ENCODE data around the gene SNCB.

SNCB gene

DNA sequence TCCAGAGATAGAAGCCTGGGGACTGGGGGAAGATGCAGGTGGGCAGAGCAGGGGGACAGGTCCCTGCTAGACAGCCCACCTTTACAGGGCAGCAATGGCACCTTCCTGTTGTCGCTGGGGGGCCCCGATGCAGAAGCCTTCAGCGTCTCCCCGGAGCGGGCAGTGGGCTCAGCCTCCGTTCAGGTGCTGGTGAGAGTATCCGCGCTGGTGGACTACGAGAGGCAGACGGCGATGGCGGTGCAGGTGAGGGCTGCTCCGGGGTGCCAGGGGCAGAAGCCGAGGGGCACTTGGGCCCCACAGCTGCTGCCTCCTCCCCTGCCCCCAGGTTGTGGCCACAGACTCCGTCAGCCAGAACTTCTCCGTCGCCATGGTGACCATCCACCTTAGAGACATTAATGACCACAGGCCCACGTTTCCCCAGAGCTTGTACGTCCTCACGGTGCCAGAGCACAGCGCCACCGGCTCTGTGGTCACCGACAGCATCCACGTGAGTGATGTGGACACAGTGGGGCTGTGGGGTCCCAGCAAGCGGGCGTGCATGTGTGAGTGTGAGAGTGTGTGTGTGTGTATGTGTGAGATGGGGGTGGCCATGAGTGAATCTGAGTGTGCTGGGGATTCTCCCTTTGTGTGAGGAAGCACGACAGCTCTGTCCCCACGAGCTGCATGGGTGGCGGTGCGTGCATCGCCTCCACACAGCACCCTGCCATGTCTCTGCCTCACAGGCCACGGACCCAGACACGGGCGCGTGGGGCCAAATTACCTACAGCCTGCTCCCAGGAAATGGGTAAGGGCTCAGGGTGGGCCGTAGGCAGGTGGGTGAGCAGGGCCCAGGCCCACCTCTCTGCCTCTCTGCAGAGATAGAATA is 52.8 kb downstream of the SNCB start:
- DNase-seq (ENCODE audit: low spot score), result no peak
- TF ChIP-seq, protein P1, sequence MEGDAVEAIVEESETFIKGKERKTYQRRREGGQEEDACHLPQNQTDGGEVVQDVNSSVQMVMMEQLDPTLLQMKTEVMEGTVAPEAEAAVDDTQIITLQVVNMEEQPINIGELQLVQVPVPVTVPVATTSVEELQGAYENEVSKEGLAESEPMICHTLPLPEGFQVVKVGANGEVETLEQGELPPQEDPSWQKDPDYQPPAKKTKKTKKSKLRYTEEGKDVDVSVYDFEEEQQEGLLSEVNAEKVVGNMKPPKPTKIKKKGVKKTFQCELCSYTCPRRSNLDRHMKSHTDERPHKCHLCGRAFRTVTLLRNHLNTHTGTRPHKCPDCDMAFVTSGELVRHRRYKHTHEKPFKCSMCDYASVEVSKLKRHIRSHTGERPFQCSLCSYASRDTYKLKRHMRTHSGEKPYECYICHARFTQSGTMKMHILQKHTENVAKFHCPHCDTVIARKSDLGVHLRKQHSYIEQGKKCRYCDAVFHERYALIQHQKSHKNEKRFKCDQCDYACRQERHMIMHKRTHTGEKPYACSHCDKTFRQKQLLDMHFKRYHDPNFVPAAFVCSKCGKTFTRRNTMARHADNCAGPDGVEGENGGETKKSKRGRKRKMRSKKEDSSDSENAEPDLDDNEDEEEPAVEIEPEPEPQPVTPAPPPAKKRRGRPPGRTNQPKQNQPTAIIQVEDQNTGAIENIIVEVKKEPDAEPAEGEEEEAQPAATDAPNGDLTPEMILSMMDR (IDR thresholded peaks at IDR 0.05; ENCODE audit: extremely low read depth, missing control alignments), result no peak

DNA sequence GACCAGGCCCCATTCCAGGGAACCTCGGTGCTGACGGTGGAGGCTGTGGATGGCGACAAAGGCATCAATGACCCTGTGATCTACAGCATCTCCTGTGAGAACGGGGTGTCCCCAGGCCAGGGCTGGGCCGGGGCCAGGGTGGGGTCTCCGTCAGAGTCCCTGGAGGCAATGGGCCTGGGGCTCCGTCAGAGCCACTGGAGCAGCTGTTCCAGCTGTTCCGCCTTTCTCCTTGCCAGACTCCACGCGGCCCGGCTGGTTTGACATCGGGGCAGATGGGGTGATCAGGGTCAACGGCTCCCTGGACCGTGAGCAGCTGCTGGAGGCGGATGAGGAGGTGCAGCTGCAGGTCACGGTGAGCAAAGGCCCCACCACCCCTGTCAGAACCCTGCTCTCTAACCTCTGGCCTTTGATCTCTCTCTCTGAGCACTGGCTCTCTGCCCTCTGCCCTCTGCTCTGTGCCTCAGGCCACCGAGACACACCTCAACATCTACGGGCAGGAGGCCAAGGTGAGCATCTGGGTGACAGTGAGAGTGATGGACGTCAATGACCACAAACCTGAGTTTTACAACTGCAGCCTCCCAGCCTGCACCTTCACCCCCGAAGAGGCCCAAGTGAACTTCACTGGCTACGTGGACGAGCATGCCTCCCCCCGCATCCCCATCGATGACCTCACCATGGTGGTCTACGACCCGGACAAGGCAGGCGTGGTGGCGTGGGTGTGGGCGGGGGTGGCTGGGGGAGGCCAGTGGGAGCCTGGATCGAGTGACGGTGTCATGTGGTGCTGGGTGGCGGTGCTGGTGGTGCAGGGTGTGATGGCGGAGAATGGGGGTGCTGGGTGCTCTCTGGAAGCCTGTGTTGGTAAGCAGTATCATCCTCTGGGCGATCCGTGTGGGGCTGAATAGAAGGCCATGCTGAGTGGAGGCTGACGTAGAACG is 54.6 kb downstream of the SNCB start:
- TF ChIP-seq, protein P1 (IDR thresholded peaks at IDR 0.05; ENCODE audit: extremely low read depth, missing control alignments), result no peak
- DNase-seq (ENCODE audit: low spot score), result no peak

DNA sequence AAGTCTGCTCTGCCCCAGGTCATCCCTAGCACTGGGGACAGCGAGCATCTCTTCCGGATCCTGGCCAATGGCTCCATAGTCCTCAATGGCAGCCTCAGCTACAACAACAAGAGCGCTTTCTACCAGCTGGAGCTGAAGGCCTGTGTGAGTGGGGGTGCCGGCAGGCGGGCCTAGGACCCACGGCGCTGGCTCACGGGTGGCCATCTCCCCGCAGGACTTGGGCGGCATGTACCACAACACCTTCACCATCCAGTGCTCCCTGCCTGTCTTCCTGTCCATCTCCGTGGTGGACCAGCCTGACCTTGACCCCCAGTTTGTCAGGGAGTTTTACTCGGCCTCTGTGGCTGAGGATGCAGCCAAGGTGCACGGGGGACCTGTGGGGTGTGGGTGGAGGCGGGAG is 55.3 kb downstream of the SNCB start:
- TF ChIP-seq, protein P1 (IDR thresholded peaks at IDR 0.05; ENCODE audit: extremely low read depth, missing control alignments), result no peak
- no peak for DNase-seq (ENCODE audit: low spot score)

DNA sequence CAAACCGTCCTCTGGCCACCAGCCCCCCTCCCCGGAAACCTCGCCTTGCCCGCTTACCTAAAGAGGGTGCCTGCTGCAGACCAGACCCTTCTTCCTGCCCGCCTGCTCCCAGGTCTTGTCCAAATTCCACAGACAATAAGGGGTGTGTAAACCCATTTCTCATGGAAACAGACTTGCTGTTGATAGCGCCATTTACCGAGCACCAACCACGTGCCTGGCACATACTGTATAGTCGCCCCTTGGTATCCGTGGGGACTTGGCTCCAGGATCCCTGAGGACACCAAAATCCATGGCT is 56.1 kb downstream of the SNCB start:
- TF ChIP-seq, protein P1 (IDR thresholded peaks at IDR 0.05; ENCODE audit: extremely low read depth, missing control alignments), result no peak
- no peak for DNase-seq (ENCODE audit: low spot score)

DNA sequence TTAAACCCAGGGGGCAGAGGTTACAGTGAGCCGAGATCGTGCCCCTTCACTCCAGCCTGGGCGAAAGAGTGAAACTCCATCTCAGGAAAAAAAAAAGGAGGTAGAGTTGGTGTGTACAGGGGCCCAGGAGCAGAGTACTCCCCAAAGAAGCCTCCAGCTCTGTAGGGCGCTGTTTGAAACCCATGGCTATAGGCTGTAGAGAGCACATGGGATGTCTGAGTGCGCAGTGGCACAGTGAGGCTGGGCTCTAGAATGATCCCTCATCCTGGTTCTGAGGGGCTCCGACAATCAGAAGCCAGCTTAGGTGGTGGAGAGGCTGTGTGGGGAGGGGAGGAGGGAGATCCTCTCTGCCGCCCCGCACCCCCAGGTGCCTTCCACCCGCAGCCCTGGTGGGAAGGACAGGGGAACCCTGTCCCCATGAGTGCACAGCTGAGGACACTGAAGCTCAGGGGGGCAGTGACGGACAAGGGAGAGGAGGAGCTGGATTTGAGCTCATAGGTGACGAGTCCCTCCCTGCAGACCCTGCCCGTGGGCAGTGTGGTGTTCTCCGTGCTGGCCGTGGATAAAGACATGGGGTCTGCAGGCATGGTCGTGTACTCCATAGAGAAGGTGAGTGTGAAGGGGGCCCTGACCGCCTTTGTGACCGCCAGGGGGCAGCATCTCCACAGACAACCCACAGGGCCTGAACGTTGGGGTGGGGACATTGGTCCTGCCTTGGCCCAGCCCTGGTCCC is 56.6 kb downstream of the SNCB start:
- DNase-seq (ENCODE audit: low spot score), result peak; percentile 91

More for the DNA sequence above, 56.6 kb downstream of the SNCB start:
- TF ChIP-seq, protein P1 (IDR thresholded peaks at IDR 0.05; ENCODE audit: extremely low read depth, missing control alignments), result peak; percentile 48
